HG03139 (cell line): ENCODE measurements around the gene TP53TG5.

Source experiments
- ATAC-seq: cut with Tn5 transposase; IDR thresholded peaks from one replicate; pipeline ENCODE4 v1.9.1; 2021; ENCODE audit not compliant: unreplicated experiment

TP53TG5 gene

GRCh38 chr20:45378191-45378590 is at the start of gene TP53TG5:
TP53TG5 (minus strand) TSS chr20:45378325; CDS start chr20:45378236, 89 bp downstream.
- ATAC-seq = no peak

- ATAC-seq = no peak
These were observed 49.4 kb upstream of the TP53TG5 start for GRCh38 chr20:45427236-45428149.

GRCh38 chr20:45426320-45427016 is 48.3 kb upstream of the TP53TG5 start:
- no peak for ATAC-seq

- no peak for ATAC-seq
These were observed 47.4 kb upstream of the TP53TG5 start for GRCh38 chr20:45425561-45425960.

- no peak for ATAC-seq
These were observed 45.6 kb upstream of the TP53TG5 start for GRCh38 chr20:45423700-45424099.

- ATAC-seq = no peak
These were observed 42.0 kb upstream of the TP53TG5 start for GRCh38 chr20:45420125-45420524.

GRCh38 chr20:45419188-45420091 is 41.3 kb upstream of the TP53TG5 start:
- ATAC-seq = peak; percentile 56

- no peak for ATAC-seq
These were observed 38.8 kb upstream of the TP53TG5 start for GRCh38 chr20:45416917-45417316.

- peak; percentile 72 for ATAC-seq
These were observed 37.9 kb upstream of the TP53TG5 start, which contains the start of gene PIGT for GRCh38 chr20:45415822-45416637. PIGT (plus strand) TSS chr20:45416141; CDS start chr20:45416157, 16 bp downstream.

GRCh38 chr20:45413479-45413878 is 35.4 kb upstream of the TP53TG5 start:
- ATAC-seq = no peak

GRCh38 chr20:45412653-45413052 is 34.5 kb upstream of the TP53TG5 start:
- ATAC-seq = no peak

GRCh38 chr20:45410887-45411286 is 32.8 kb upstream of the TP53TG5 start:
- ATAC-seq = no peak

- ATAC-seq = no peak
These were observed 31.6 kb upstream of the TP53TG5 start for GRCh38 chr20:45409521-45410272.

GRCh38 chr20:45408646-45409213 is 30.6 kb upstream of the TP53TG5 start:
- ATAC-seq = no peak

GRCh38 chr20:45407783-45408645 is 29.9 kb upstream of the TP53TG5 start, which contains the start of gene DBNDD2:
DBNDD2 (plus strand) TSS chr20:45408289; CDS start chr20:45408468, 179 bp downstream.
- ATAC-seq = no peak

GRCh38 chr20:45407067-45407745 is 29.1 kb upstream of the TP53TG5 start:
- no peak for ATAC-seq
